HEK293 (cell line): ENCODE results near the gene XPO4.

Source experiments
- AEBP2 ChIP-seq: fragments of 450-650 bp; formaldehyde crosslinking; IDR thresholded peaks from 2 replicates; pipeline ENCODE4 v1.5.1; 2016; ENCODE audit warnings: missing biosample characterization, missing genetic modification characterization, borderline replicate concordance
- CTCF ChIP-seq: fragments of 450-650 bp; formaldehyde crosslinking; IDR thresholded peaks from 2 replicates; pipeline ENCODE4 v1.5.1; 2016; ENCODE audit warnings: missing biosample characterization, missing genetic modification characterization
- KLF1 ChIP-seq: fragments of 450-650 bp; formaldehyde crosslinking; IDR thresholded peaks from 2 replicates; pipeline ENCODE4 v1.5.1; 2016; ENCODE audit warnings: missing biosample characterization, missing genetic modification characterization
- SP2 ChIP-seq: fragments of 450-650 bp; formaldehyde crosslinking; IDR thresholded peaks from 2 replicates; pipeline ENCODE4 v1.5.1; 2016; ENCODE audit warnings: missing biosample characterization, missing genetic modification characterization
- ZBTB21 ChIP-seq: fragments of 450-650 bp; formaldehyde crosslinking; IDR thresholded peaks from 2 replicates; pipeline ENCODE4 v1.5.1; 2017; ENCODE audit warnings: missing biosample characterization, missing genetic modification characterization
- ZNF266 ChIP-seq: fragments of 450-650 bp; formaldehyde crosslinking; IDR thresholded peaks from 2 replicates; pipeline ENCODE4 v1.5.1; 2016; ENCODE audit warnings: missing biosample characterization, missing genetic modification characterization, low read depth
- ZNF280D ChIP-seq: fragments of 450-650 bp; formaldehyde crosslinking; IDR thresholded peaks from 2 replicates; pipeline ENCODE4 v1.5.1; 2016; ENCODE audit warnings: missing biosample characterization, missing genetic modification characterization
- ZNF501 ChIP-seq: fragments of 450-650 bp; formaldehyde crosslinking; IDR thresholded peaks from 2 replicates; pipeline ENCODE4 v1.5.1; 2016; ENCODE audit warnings: missing biosample characterization, missing genetic modification characterization
- ZNF791 ChIP-seq: fragments of 450-650 bp; formaldehyde crosslinking; IDR thresholded peaks from 2 replicates; pipeline ENCODE4 v1.5.1; 2016; ENCODE audit warnings: missing biosample characterization, missing genetic modification characterization
- ZSCAN30 ChIP-seq: fragments of 450-650 bp; IDR thresholded peaks from 2 replicates; pipeline ENCODE4 v1.5.1; 2018; ENCODE audit warnings: missing biosample characterization, mild to moderate bottlenecking, missing genetic modification characterization, moderate library complexity

GRCh38 chr13:20775961-20776360, 126.6 kb downstream of the XPO4 start:
- TF ChIP-seq ZNF791 = no peak
- no peak for TF ChIP-seq ZBTB21 (tag by site-specific recombination)
- TF ChIP-seq SP2 = no peak
- TF ChIP-seq ZNF501 (tag by site-specific recombination) = no peak
- TF ChIP-seq CTCF (tag by site-specific recombination) = no peak
- TF ChIP-seq ZNF266 (tag by site-specific recombination) = no peak
- TF ChIP-seq ZNF280D = no peak
- no peak for TF ChIP-seq ZSCAN30 (tag by site-specific recombination)
- no peak for TF ChIP-seq KLF1 (tag by site-specific recombination)
- TF ChIP-seq AEBP2 (tag by site-specific recombination) = no peak
